Measurements from ENCODE around the gene FAM43B. TPM values are rescaled to one million over a fixed set of nuclear protein-coding genes. Genes with fewer than 3 reads are reported as not detected.

FAM43B gene
- total RNA-seq, 2 donors from 2014 or later: 0.09 to 0.39 TPM

- DNase-seq (no peak), ATAC-seq (no peak)
- intact Hi-C loops (cut with DNase I, micrococcal nuclease): no loop called here
Measured at GRCh38 chr1:20584890-20585289, 32.5 kb downstream of the FAM43B start.

GRCh38 chr1:20586953-20587660 lies 34.7 kb downstream of the FAM43B start:
- intact Hi-C loops (cut with DNase I, micrococcal nuclease): no loop called here
- ATAC-seq (no peak), DNase-seq (no peak)

GRCh38 chr1:20587661-20588053 lies 35.3 kb downstream of the FAM43B start:
- ATAC-seq: peak; percentile 42
- no peak for DNase-seq

GRCh38 chr1:20588634-20589225 lies 36.4 kb downstream of the FAM43B start, which contains the start of gene CDA:
CDA (plus strand) TSS chr1:20589097; CDS start chr1:20589130, 33 bp downstream.
- intact Hi-C loops (cut with DNase I, micrococcal nuclease): no loop called here
- DNase-seq (peak; percentile 76 to 83), ATAC-seq (peak; percentile 87)

More at GRCh38 chr1:20587661-20588053, 35.3 kb downstream of the FAM43B start:
- intact Hi-C loops (cut with DNase I, micrococcal nuclease): no loop called here

DNA sequence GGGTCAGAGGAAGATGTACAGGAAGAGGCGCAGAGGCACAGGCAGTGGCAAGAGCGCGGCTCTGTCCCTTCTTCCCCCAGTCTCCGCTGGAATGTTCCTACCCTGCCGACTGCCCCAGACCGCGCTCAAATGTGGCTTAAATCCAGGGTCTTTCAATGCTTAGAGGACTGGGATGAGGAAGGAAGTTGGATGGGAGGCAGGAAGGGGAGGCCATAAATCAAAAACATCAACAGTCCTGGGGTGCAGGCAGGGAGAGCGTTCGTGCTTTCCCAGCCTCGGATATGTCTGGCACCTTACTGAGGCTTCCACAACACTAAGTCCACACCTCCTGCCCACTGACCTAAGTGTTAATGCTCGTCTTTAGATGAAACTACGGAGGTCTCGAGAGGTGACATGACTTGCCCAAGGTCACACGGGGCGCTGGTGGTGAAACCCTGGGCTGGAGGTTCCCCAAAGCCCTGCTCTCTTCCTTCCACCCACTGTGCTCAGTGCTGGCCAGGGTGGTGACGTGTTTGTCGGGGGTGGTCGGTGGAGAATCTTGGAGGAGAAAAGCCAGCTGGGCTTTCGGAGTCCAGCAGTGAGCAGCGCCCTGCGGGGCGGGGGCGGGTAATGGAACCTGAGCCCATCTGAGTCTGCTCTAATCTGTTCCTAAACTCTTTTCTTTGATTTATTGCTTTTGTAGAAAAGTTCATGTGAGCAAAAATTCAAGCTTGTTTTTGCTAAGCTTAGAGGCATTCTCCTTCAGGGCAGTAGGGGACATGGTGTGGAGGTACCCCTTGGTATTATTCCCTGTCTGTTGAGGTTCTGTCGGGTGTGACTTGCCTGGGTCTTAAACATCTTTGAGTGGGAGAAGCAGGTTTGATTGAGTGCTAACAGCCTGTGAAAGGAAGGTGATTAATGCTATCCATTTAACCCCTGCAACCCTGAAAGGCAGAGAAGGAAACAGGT lies 37.2 kb downstream of the FAM43B start:
- ATAC-seq (peak; percentile 6), DNase-seq (peak; percentile 36 to 42)
- intact Hi-C loops (cut with DNase I, micrococcal nuclease): no loop called here

GRCh38 chr1:20590306-20590777 lies 38.0 kb downstream of the FAM43B start:
- intact Hi-C loops (cut with DNase I, micrococcal nuclease): no loop called here
- ATAC-seq: peak; percentile 45
- peak in 1 of 2 donors; percentile 50 for DNase-seq

DNA sequence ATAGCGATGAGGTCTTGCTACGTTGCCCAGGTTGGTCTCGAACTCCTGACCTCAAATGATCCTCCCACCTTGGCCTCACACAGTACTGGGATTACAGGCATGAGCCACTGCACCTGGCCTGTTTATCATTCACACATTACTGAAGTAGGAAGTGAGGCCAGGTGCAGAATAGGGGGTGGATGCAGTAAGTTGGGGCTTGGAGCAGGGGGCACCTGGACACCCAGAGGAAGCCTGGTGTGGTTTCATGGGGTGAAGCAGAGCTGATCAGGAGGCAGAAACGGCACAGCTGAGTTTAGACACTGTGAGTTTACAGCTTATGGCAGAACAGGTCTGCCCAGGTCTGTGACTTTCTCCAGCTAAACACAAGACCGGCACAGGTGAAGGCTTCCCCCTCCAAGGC lies 41.4 kb downstream of the FAM43B start:
- no peak for DNase-seq
- intact Hi-C loops (cut with DNase I, micrococcal nuclease): no loop called here
- ATAC-seq: no peak

DNA sequence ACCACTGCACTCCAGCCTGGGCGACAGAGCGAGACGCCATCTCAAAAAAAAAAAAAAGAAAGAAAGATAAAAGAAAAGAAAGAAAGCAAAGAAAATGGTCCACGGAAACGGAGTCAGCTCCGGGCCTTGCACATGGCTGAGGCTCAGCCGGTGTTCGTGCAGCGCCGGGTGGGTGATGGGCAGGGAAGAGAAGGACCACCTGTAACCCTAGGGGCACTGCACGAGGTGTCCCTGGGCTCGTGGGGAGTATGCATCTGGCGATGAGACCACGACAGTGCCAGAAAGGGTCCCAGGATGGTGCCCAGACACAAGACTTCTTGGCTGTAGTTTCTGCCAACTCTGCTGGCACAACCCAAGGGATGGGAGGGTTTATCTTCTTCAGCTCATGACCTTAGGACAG lies 42.4 kb downstream of the FAM43B start:
- intact Hi-C loops (cut with DNase I, micrococcal nuclease): no loop called here
- no peak for DNase-seq

DNA sequence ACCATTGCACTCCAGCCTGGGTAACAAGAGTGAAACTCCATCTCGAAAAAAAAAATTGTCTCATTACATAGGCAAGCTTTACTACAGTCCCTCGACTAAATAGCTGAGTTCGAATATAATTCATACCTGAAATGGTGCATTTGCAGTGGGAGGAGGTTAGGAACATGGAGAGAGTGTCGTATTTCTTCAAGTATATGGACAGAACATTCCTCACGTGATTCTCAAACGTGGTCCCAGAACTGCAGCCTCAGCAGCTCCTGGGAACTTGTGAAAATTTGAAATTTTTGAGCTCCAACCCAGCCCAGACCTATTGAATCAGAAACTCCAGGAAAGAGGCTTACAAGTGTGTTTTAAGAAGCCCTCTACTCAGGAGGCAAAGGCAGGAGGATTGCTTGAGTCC lies 43.7 kb downstream of the FAM43B start:
- intact Hi-C loops (cut with DNase I, micrococcal nuclease): no loop called here
- no peak for DNase-seq
- no peak for ATAC-seq

More for the DNA sequence above, 42.4 kb downstream of the FAM43B start:
- ATAC-seq: no peak

DNA sequence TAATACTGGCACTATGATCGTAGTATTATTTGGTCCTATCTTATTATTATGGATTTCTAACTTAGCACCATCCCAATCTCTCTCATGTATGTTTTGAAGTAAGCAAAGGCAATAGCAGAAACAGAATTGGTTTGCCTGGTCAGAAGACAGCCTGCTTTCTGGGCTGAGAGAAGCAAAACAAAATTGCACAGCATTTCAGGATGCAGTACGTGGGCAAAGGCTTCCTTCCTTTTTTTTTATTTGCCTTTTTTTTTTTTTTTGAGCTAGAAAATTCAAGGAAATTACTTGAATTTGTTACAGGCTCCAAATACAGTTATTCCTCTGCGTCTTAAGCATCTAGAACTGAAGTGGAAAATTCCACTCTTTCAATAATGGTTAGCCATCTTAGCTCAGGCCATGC lies 45.3 kb downstream of the FAM43B start:
- intact Hi-C loops (cut with DNase I, micrococcal nuclease): no loop called here
- DNase-seq (no peak), ATAC-seq (no peak)

GRCh38 chr1:20600156-20600555 lies 47.8 kb downstream of the FAM43B start:
- intact Hi-C loops (cut with DNase I, micrococcal nuclease): no loop called here
- ATAC-seq (peak; percentile 62), DNase-seq (peak; percentile 45 to 49)

GRCh38 chr1:20601129-20601825 lies 48.9 kb downstream of the FAM43B start:
- ATAC-seq (no peak), DNase-seq (no peak)
- intact Hi-C loops (cut with DNase I, micrococcal nuclease): no loop called here

- DNase-seq: no peak
- intact Hi-C loops (cut with DNase I, micrococcal nuclease): no loop called here
Measured at GRCh38 chr1:20602851-20603450, 50.6 kb downstream of the FAM43B start.

DNA sequence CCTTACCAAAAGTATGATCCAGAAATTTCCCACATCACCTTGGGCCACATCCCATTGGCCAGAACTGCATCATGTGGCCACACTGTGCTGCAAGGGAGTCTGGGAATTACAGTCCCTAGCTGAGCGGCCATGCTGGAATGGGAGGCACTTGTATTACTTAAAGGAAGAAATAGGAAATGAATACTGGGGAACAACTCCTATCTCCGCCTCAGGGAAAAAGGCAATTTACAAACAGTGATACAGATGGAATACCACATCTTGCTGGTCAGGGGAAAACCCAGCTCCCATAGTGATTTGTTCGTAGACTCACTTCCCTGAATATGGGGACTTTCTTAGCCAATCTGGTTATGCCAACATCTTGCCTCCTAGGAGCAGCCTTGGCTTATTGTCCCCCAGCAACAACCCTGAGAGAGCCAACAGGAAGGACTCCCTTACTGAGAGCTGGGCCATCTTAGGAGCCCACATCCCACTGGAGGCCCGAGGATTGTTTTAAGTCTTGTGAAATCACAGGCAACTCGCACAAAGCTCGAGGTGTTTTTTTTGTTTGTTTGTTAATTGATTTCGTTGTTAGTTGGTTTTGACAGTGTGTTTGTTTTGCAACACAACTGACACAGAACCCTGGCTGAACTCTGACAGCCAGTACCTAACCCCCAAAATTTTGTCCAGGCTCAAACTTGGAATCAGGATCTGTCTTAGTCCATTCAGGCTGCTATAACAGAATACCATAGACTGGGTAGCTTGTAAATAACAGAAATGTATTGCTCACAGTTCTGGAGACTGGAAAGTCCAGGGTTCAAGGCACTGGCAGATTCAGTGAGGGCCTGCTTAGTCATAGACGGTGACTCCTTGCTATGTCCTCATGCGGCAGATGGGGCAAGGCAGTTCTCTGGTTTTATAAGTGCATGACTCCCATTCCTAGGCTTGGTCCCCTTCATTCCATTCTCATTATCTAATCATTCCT lies 51.4 kb downstream of the FAM43B start:
- ATAC-seq (peak; percentile 70), DNase-seq (no peak)
- intact Hi-C loops (cut with DNase I, micrococcal nuclease): no loop called here

More at GRCh38 chr1:20602851-20603450, 50.6 kb downstream of the FAM43B start:
- no peak for ATAC-seq
